PC-9 (cell line): ENCODE data around the gene SUPT3H.

Experiments used
- EZH2 ChIP-seq: fragments of 200-600 bp; sonication (generic); IDR thresholded peaks from 2 replicates; pipeline ENCODE4 v1.8.0; 2017; ENCODE audit warnings: antibody characterized with exemption, low read depth
- TF ChIP-seq, protein P1 (sequence below): fragments of 200-600 bp; sonication (generic); conservative IDR thresholded peaks from 2 replicates; pipeline ENCODE4 v1.6.1; 2017; ENCODE audit warnings: mixed run types, antibody characterized with exemption, mild to moderate bottlenecking, moderate library complexity

DNA sequence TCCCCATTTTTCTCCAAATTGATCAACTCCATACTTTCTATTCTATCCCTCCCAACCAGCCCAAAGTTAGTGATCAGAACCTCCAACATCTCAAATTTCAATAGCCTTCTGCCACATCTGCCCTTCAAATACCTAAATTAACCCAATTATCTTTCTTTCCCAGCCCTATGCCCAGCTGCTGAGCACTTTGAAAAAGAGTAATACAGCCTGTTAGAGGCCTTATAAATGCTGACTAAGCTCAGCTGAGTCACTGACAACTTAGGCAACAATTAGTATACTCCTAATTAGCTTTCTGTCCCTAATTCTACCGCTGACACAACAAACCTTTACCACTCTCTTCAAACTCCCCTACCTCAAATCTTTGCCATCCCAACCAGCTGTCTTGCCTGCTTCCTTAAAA lies 26.1 kb downstream of the SUPT3H start:
- no peak for TF ChIP-seq EZH2
- TF ChIP-seq, protein P1, sequence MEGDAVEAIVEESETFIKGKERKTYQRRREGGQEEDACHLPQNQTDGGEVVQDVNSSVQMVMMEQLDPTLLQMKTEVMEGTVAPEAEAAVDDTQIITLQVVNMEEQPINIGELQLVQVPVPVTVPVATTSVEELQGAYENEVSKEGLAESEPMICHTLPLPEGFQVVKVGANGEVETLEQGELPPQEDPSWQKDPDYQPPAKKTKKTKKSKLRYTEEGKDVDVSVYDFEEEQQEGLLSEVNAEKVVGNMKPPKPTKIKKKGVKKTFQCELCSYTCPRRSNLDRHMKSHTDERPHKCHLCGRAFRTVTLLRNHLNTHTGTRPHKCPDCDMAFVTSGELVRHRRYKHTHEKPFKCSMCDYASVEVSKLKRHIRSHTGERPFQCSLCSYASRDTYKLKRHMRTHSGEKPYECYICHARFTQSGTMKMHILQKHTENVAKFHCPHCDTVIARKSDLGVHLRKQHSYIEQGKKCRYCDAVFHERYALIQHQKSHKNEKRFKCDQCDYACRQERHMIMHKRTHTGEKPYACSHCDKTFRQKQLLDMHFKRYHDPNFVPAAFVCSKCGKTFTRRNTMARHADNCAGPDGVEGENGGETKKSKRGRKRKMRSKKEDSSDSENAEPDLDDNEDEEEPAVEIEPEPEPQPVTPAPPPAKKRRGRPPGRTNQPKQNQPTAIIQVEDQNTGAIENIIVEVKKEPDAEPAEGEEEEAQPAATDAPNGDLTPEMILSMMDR = no peak
